Panc1 (cell line): ENCODE measurements around the gene ITGA8.
"Not testable (repeated sequence)": the region's sequence is repeated elsewhere in the genome, so short reads cannot be mapped to it uniquely, and the experiment has no call there.

ENCODE experiments used
- CTCF ChIP-seq: fragments of 450-650 bp; IDR thresholded peaks from 2 replicates; pipeline ENCODE4 v1.5.1; 2017; ENCODE audit warnings: mild to moderate bottlenecking
- POLR2AphosphoS5 ChIP-seq: IDR thresholded peaks from 2 replicates; pipeline ENCODE4 v1.6.1; 2012; ENCODE audit warnings: mild to moderate bottlenecking, low read depth, low read length, moderate library complexity
- REST ChIP-seq, 2 experiments: IDR thresholded peaks; 2 replicates each; pipeline ENCODE4 v1.6.1; 2011 to 2012; ENCODE audit warnings: low read depth in 2 of 2, control low read depth in 1 of 2, low read length in 1 of 2, mild to moderate bottlenecking in 1 of 2, moderate library complexity in 1 of 2; ENCODE audit not compliant: insufficient read depth in 1 of 2
- SIN3A ChIP-seq: IDR thresholded peaks from 2 replicates; pipeline ENCODE4 v1.6.1; 2012; ENCODE audit warnings: low read depth, mild to moderate bottlenecking, low read length, moderate library complexity, borderline replicate concordance; ENCODE audit not compliant: insufficient read depth
- TCF7L2 ChIP-seq: IDR thresholded peaks from 2 replicates; pipeline ENCODE4 v1.6.1; 2011; ENCODE audit warnings: mild to moderate bottlenecking, low read depth, low read length, inconsistent platforms

DNA sequence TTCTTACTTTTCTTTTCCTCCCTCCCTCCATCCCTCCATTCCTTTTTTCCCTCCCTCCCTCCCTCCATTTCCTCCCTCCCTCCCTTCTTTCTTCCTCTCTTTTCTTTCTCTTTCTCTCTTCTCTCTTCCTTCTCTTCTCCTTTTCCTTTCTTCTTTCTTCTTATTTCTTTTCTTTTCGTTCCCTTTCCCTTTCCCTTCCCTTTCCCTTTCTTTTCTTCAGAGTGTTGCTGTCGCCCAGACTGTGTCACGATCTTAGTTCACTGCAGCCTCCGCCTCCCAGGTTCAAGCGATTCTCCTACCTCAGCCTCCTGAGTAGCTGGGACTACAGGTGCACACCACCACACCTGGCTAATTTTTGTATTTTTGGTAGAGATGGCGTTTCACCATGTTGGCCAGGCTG lies 42.5 kb upstream of the ITGA8 start:
- TF ChIP-seq CTCF; SIN3A; POLR2AphosphoS5; TCF7L2; REST (IDR thresholded peaks at IDR 0.05; ENCODE audit: insufficient read depth in 1 of 2, low read depth in 2 of 2, low read length in 1 of 2): not testable (repeated sequence)
